GM18526 (cell line): ENCODE data around the gene PON3.

Experiments used
- POLR2A ChIP-seq: IDR thresholded peaks from 3 replicates; pipeline ENCODE4 v1.6.1; 2011; ENCODE audit not compliant: insufficient read length; ENCODE audit errors: extremely low read depth

The PON3 gene

DNA sequence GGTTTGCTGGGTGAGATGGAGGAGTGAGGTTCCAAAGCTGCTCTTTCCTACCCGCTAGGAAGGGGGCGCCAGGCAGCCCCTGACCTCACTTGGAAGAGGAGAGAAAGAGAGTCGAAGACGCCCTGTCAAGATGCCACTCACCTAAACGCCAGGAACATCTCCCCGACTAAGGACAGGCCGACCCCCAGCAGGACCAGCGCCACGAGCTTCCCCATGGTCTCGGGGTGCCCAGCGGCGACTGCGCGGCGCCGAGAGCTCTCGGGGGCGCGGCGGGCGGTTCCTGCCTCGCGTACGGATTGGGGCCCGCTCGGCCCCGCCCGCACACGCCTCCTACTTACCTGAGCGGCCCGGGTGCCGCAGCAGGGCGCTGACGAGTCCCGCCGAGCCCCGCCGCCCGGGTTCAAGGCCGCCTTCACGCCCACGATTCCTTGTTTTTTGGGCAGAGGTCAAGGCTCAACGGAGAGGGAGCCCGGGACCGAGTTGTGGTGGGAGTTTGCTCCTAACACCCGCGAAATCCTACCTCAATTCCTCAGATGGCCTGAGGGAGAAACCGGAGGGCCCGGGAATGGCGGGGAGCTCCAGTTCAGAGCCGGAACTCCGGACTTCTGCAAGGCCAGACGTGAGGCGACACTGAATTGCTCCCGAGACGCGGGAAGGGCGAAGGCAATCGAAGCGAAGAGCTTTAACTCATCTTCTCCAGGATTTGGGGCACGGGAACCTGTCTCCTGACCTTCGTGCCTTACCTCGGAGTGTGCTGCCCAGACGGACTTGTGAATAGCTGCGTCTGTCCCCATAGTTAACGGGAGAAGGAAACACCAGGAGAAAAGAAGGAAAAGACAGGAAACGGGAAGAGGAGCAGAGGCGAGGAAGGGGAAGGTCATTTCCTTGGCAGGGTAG is at the start of gene PON3:
TSS of gene PON3 (minus strand) at position 240 of the 897 bp plus-strand sequence. CDS start at position 215, 25 bp downstream.
- TF ChIP-seq POLR2A: no peak

DNA sequence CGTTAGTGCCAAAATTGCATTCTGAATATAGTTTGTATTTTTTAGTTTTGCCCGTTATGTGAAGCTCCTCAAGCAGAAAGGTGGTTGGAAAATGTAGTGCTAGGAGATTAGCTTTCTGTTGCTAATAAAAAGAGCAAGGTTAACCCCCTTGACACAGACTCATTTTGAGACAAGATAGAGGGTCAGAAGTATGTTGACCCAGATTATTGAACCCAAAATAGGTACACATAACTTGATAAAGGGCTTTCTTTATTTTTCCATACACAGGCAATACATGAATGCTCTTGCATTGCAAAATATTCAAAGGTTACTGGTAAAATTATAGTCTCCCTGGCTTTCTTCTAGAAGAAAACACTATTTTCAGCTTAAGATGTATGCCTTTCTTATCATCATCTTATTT is 48.6 kb upstream of the PON3 start:
- TF ChIP-seq POLR2A: no peak

DNA sequence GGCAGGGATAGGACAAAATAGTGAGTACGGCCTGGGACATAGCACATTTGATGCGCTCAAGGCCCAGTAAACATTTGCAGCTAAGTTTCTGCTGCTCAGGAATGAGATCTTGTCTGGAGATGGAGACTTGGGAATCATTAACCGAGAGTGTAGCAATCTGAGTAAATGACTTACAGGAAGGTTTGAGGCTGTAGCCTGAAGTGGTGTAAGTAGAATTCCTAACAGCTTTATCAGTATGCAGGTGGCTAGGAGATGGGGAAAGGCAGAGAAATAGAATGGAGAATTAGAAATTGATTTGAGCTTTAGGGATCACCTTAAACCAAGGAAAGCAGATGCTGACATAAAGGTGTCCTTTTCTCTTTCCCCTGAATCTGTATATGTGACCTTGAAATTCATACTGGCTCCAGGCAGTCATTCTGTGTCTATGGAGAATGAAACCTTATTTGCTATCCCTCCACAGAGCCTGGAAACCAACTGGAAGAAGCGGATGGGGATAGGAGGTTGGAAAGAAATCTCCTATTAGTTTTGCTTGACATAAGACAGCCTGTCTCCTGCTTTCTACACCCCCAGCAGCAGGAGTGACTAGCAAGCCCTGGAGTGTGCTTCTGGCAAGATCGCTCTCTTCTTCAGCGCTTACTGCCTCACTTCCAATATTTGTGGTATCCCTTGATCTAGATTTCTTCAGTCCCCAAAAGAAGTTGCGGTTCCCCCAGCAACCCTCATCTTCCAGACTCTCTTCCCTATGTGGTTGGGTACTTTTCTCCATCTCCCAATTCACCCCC is 45.1 kb upstream of the PON3 start:
- TF ChIP-seq POLR2A: no peak

DNA sequence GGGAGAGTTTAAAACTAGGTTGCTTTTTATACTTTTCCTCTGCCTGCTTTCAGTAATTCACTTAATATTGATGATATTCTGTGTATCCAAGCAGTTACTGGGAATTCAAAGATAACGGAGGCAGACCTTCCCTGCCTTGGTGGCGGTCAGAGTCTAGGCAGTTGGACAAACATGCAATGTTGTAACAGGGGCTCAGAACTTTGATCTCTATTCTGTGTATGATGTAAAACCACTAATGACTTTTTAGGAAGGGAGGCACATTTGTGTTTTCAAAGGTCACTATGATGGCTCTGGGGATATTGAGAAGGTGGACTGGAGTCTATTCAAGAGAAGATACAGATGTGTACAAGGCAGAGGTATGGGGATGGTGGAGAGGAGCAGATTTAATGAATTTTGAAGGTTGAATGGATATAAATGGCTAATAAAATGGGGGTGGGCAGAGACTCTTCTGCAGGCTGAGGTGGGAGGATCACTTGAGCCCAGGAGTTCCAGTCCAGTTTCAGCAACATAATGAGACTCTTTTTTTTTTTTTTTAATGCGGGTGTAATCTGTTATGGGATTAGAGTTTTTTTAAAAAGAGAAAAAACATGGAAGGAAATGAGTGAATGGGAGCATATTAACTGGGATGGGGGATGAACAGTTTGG is 44.3 kb upstream of the PON3 start:
- TF ChIP-seq POLR2A: no peak

GRCh38 chr7:95436407-95436806 is 40.2 kb upstream of the PON3 start:
- TF ChIP-seq POLR2A: no peak

DNA sequence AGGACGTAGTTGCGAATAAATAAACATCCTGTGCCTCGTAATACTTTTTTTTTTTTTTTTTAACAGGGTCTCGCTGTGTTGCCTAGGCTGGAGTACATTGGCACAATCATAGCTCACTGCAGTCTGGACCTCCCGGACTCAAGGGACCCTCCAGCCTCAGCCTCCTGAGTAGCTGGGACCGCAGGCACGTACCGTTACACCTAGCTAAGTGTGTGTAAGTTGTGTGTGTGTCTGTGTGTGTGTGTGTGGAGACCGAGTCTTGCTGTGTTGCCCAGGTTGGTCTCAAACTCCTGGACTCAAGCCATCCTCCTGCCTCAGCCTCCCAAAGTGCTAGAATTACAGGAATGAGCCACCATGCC is 39.2 kb upstream of the PON3 start:
- TF ChIP-seq POLR2A: no peak

- TF ChIP-seq POLR2A: no peak
Measured at GRCh38 chr7:95434557-95435421, 38.6 kb upstream of the PON3 start, which contains the start of gene PON2. TSS of gene PON2 (minus strand) at chr7:95435028. CDS start at chr7:95434951, 77 bp downstream.

- no peak for TF ChIP-seq POLR2A
Measured at GRCh38 chr7:95433952-95434556, 37.9 kb upstream of the PON3 start.

- TF ChIP-seq POLR2A: no peak
Measured at GRCh38 chr7:95433129-95433528, 37.0 kb upstream of the PON3 start.

- no peak for TF ChIP-seq POLR2A
Measured at GRCh38 chr7:95432606-95433005, 36.4 kb upstream of the PON3 start.

DNA sequence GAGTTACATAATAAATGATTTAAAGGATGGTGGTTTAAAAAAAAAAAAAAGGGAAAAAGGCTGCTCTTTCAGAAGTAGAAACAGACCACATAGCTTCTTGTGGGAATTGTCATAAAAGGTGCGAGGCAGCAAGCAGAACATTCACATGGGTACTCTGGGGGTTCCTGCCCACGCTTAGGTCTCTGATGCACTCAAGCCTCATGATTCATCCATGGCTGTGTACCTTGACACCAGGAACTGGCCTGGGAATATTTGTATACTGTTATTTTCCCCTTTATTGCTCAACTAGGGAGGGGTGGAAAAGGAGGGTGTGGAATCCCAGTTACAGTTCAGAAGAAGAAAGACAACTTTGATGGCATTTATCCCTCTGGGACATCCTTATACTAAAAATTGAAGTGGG is 34.7 kb upstream of the PON3 start:
- no peak for TF ChIP-seq POLR2A

GRCh38 chr7:95429241-95429990 is 33.2 kb upstream of the PON3 start:
- no peak for TF ChIP-seq POLR2A

- no peak for TF ChIP-seq POLR2A
Measured at GRCh38 chr7:95427914-95428516, 31.8 kb upstream of the PON3 start.

- TF ChIP-seq POLR2A: no peak
Measured at GRCh38 chr7:95427166-95427565, 31.0 kb upstream of the PON3 start.

DNA sequence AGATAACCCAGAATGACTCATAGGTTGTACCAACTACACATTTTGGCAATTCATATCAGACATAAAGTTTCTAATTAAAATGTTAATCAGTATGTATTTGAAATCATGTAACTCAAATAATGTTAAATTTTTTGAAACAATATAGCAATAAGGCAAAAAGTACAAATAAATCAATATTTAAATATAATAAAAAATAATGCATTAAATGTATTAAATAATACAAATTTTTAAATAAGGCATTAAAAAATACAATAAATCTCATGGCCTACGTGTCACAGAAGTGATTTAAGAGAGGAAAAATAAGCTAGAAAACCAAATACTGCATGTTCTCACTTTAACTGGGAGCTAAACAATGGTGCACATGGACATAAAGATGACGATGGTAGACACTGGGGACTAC is 29.5 kb upstream of the PON3 start:
- TF ChIP-seq POLR2A: no peak
